ENCODE results near the gene PPFIBP2.

The PPFIBP2 gene

DNA sequence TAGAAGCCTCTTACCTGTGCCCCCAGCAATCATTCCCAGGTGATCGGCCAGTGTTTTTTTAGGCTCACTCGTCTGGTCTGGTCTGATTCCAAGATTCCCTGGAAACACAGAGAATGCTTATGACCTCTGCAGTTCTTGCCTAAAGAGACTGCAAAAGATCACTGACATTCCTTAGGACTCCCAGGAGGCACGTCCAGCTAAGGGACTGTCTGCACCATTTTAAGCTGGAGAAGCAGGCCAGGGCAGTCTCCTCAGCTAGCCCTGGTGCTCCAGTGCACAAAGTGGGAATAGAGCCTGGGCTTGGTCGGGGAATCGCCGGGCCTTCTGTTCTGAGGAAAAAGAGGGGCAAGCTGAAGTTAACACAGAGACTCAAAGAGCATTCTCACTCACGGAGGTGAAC is 154.7 kb downstream of the PPFIBP2 start:
- TF ChIP-seq, protein P1, sequence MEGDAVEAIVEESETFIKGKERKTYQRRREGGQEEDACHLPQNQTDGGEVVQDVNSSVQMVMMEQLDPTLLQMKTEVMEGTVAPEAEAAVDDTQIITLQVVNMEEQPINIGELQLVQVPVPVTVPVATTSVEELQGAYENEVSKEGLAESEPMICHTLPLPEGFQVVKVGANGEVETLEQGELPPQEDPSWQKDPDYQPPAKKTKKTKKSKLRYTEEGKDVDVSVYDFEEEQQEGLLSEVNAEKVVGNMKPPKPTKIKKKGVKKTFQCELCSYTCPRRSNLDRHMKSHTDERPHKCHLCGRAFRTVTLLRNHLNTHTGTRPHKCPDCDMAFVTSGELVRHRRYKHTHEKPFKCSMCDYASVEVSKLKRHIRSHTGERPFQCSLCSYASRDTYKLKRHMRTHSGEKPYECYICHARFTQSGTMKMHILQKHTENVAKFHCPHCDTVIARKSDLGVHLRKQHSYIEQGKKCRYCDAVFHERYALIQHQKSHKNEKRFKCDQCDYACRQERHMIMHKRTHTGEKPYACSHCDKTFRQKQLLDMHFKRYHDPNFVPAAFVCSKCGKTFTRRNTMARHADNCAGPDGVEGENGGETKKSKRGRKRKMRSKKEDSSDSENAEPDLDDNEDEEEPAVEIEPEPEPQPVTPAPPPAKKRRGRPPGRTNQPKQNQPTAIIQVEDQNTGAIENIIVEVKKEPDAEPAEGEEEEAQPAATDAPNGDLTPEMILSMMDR (IDR thresholded peaks at IDR 0.05), result no peak

DNA sequence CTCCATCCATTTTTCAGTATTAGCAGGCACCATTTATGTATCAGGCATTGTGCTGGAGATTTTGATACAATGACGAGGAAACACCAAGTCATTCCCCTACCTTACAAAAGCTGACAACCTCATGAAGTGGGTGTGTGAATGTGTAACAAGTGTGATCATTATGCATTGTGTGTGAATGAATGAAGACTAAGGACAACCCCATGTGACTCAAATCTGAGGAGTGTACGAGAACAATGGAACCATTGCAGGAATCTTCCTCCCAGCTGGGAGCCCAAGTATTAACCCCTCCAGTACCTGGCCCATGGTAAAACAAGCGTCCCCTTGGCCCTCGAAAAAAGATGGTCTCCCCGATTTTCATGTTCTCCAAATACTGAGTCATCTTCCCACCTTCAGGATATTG is 155.1 kb downstream of the PPFIBP2 start:
- TF ChIP-seq, protein P1 (IDR thresholded peaks at IDR 0.05), result no peak

DNA sequence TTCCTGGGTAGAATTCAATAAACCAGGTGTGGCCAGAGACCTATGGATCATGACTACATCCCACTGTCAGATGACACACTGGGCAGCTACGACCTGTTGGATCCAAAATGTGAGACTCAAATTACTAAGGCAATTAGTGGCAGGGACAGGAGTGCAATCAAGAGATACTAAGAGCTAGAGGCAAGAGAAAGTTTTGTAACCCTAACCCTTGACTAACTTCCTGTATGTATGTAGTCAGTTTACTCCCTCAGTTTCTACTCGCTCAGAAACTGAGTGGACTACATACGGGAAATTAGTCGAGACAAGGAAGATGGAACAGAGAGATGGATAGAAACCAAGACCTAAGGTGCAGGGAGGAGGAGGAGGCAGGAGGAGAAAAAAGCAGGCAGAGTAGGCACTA is 156.8 kb downstream of the PPFIBP2 start:
- TF ChIP-seq, protein P1 (IDR thresholded peaks at IDR 0.05), result no peak

DNA sequence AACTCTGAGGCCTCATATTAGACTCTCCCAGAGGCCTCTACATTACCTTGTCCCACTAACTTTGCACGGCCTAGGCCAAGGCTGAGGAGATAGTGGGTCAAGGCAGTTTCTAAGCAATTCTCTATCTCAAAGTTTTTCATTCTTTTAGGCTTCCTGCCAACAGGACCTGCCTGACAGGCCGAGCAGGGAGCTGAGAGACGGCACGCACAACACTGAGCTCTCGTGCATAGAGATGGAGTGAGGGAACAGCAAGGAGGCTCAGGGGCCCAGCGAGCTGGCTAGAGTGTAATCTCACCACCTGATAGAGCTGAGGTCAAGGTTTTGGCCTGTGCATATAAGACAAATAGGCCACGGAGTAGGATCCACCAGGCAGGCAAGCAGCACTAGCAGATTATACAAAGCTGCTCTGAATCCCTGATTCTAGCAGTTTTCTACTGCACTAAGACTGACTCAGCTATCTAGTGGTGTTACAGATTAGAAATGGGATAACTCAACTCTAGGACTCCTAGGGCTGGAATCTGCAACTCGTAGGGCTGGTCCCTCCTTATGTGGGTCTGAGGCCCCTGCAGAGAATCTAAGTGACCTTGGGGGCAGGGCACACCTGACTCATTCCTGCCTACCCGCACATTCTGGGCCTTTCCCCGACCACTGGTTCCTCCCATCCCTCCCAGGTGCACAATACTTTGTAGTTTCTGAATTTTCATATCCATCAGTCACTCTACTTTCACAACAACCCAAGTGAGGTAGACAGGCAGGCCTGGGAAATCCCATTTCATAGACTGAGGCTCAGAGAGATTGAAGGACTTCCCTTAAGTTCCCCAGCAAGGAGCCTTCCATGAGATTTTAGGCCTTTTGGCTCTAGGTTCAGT is 157.8 kb downstream of the PPFIBP2 start:
- TF ChIP-seq, protein P1 (IDR thresholded peaks at IDR 0.05), result no peak

DNA sequence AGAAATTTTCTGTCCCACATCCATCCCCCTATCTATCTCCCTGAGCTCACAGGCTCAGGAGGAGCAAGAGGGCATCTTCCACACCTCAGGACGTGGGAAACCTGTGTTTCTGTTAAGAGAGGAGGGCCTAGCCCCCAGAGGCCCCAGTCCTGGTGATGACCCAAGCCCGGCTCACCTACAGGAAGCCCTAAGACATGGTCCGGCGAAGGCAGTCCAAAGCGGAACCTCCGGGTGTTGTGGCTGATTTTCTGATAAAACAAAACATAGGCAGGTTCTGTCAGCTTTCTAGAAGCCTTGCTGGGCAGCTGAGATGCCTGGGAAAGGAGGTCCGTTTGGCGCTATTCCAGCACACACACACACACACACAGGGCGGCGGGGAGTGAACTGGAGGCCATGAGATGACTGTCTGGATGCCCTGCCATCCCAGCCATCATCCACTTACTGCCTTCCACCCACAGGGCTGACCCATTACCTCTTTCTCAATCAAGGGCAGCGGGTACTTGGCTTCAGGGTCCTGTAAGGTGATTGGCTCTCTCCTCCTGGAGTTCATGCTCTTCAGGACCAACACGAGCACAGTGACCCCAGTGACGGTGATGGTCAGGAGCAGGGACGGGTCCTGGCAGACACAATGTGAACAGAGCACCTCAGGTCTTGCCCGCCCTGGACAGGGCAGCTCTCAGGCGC is 158.6 kb downstream of the PPFIBP2 start:
- TF ChIP-seq, protein P1 (IDR thresholded peaks at IDR 0.05), result no peak

DNA sequence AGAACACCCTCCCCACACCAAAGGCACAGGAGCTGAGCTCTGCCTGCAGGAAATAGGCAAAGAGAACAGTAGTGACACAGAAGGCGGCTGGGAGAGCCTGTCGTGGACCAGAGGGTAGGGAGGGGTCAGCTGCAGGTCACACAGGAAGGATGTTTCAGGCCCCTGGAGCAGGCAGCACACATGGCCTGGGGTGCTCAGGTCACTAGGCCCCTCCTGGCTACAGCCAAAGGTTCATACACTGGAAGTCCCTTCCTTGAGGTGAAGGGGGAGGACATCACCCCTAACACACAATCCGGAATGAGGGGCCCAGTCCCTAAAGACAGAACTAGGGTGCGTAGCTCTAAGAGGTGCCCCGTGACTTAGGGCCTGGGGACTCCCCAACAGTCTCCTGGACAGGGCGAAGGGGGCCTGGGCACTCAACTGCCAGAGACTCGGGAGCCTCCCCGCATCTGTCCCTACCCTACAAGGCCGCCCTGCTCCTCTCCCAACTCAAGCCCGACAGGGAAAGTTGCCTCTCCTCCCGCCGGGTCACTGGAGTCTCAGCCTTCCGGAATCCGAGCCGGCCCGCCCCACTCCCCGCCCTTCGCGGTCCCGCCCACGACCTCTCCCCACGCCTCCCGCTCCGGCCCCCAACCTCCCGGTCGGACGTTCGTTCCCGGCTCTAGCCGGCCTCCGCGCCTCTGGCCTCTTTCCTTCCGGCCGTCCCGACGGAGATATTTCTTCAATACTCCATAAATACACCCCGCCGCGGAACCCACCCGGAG is 159.3 kb downstream of the PPFIBP2 start, which contains the start of gene CYB5R2:
Gene CYB5R2 (minus strand): TSS at position 541 of the 764 bp plus-strand sequence. CDS start 675 bp downstream, outside the sequence.
- TF ChIP-seq, protein P1 (IDR thresholded peaks at IDR 0.05), result no peak

DNA sequence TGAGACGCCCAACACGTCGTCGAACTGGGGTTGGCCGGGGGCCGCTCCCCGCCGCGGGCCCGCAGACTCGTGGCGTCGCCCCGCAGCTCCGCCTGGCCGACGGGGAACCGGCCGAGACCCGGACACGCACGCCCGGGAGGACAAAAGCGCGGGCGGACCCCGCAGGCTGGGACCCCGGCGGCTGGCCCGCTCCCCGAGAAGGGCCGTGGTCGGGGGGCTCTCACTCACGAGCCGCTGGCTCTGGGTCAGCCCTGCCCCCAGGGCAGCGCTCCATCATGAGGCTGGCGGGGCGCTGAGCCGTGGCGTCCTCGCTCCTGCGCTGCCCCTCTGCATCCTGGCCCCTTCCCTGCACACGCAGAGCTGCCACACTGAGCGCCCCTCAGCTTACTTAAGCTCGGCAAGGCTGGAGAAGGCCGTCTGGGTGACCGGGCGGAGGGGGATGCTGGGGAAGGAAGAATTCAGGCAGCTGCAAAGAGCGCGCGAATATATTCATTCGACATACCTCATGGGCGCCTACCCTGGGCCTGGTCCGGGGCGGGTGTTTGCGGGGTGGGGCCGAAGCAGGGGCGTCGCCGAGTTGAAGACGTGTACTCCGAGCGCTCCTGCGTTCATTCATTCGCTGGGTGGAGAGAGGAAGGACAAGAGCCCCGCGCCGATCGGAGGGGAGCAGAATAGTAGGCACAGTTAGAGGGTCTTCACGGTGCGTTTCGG is 160.1 kb downstream of the PPFIBP2 start:
- TF ChIP-seq, protein P1 (IDR thresholded peaks at IDR 0.05), result no peak

Measured in LNCAP (cell line).